ENCODE data around the gene WT1. TPM values are rescaled to one million over a fixed set of nuclear protein-coding genes. Genes with fewer than 3 reads are reported as not detected.

The WT1 gene
- total and polyA plus RNA-seq, 2 of the 8 experiments (the other 6 are each of a cell fraction or from before 2014, with no cell fraction given) = 0.05 to 0.17 TPM

DNA sequence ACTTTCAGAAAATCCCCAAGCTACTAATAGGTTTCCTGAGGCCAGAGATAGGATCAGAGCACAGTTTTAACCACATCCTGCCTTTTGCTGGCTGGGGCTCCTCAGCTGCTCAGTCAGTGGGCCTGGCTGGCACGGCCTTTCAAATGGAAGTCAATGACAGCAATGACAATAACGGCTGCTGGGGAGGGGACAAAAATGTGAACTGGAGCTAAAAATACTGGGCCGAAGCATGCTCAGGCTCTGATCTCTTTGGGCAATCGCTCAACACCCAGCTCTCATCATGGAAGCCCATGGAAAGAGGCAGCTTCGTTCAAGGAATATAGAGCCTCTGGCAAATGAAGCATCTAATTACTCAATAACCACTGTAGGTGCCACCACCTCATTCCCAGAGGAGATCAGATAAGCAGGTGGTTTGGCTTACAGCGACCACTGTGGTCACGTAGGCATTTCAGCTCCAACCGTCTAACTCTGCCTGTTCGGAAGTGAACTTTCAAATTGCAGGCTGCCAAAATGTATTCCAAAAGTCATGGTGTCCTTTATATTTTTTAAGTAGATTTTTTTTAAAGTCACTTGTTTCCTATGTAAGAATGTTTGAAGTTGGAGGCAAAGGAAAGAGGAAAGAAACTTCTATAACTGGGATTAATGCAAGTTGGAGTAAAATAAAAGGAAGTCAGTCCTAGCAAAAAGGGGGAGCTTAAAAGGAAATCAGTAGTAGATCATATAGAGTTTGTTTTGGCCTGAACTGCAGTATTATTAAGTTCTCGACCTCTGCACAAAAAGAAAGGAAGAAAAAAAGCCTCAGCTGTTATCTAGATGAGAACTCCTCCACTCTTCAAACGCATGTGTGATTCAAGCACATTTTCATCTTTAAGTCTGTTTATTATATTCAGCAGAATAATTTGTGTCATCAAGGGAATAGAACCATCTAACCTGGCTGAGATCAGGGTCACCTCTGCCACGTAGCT lies 14.1 kb downstream of the WT1 start (continued):
- TF ChIP-seq RFX5 (IDR thresholded peaks at IDR 0.05; ENCODE audit: borderline replicate concordance, low read depth, low read length) = no peak
- TF ChIP-seq NANOG (IDR thresholded peaks at IDR 0.05; ENCODE audit: insufficient read depth, low read depth, low read length, poor library complexity, severe bottlenecking) = no peak
- TF ChIP-seq FOSL1 (IDR thresholded peaks at IDR 0.05; ENCODE audit: insufficient read depth, low read depth, low read length) = no peak
- TF ChIP-seq, protein P1, sequence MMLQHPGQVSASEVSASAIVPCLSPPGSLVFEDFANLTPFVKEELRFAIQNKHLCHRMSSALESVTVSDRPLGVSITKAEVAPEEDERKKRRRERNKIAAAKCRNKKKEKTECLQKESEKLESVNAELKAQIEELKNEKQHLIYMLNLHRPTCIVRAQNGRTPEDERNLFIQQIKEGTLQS (IDR thresholded peaks at IDR 0.05; ENCODE audit: insufficient read depth, low read depth, low read length) = no peak
- TF ChIP-seq, protein P2, sequence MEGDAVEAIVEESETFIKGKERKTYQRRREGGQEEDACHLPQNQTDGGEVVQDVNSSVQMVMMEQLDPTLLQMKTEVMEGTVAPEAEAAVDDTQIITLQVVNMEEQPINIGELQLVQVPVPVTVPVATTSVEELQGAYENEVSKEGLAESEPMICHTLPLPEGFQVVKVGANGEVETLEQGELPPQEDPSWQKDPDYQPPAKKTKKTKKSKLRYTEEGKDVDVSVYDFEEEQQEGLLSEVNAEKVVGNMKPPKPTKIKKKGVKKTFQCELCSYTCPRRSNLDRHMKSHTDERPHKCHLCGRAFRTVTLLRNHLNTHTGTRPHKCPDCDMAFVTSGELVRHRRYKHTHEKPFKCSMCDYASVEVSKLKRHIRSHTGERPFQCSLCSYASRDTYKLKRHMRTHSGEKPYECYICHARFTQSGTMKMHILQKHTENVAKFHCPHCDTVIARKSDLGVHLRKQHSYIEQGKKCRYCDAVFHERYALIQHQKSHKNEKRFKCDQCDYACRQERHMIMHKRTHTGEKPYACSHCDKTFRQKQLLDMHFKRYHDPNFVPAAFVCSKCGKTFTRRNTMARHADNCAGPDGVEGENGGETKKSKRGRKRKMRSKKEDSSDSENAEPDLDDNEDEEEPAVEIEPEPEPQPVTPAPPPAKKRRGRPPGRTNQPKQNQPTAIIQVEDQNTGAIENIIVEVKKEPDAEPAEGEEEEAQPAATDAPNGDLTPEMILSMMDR (IDR thresholded peaks at IDR 0.05; ENCODE audit: control extremely low read depth in 1 of 3, insufficient read depth in 1 of 3, low read depth in 1 of 3, low read length in 3 of 3) = no peak
- no peak for TF ChIP-seq PHF8 (conservative IDR thresholded peaks at IDR 0.05; ENCODE audit: low read depth, low read length)
- no peak for TF ChIP-seq MAFK (IDR thresholded peaks at IDR 0.05; ENCODE audit: low read depth, low read length)
- no peak for TF ChIP-seq KDM4A (IDR thresholded peaks at IDR 0.05; ENCODE audit: low read depth, low read length, severe bottlenecking)
- TF ChIP-seq TAF7 (optimal IDR thresholded peaks at IDR 0.05; ENCODE audit: borderline replicate concordance, low read depth, low read length) = no peak
- no peak for TF ChIP-seq JUND (IDR thresholded peaks at IDR 0.05; ENCODE audit: low read length)

Measured in H1 (cell line).